Measurements from ENCODE around the gene STK39. TPM values are rescaled to one million over a fixed set of nuclear protein-coding genes. Genes with fewer than 3 reads are reported as not detected.

The STK39 gene
- total RNA-seq, 1 donor from 2014 or later, result 31.9 TPM

- no peak for TF ChIP-seq CTCF (IDR thresholded peaks at IDR 0.05)
- peaks cover 47% of the 10 kb centered on the region for H3K4me1 Mint-ChIP-seq (ENCODE audit: low read depth)
- peaks cover 2% of the 10 kb centered on the region for H3K36me3 Mint-ChIP-seq (ENCODE audit: low read depth)
- no peak for DNase-seq (ENCODE audit: low spot score)
- no peaks in the 10 kb centered on the region for H3K9me3 Mint-ChIP-seq (ENCODE audit: low read depth)
- no peaks in the 10 kb centered on the region for H3K27me3 Mint-ChIP-seq (ENCODE audit: low read depth)
- H3K27ac Mint-ChIP-seq (ENCODE audit: unreplicated experiment), result peak overlapping the region; percentile 15
- no peak overlapping the region for H3K4me3 Mint-ChIP-seq (ENCODE audit: unreplicated experiment)
Measured at GRCh38 chr2:168210216-168210894, 37.0 kb downstream of the STK39 start.

- Mint-ChIP-seq H3K4me1 (ENCODE audit: low read depth) (peaks cover 44% of the 10 kb centered on the region), H3K4me3 (ENCODE audit: unreplicated experiment) (no peak overlapping the region), H3K27ac (ENCODE audit: unreplicated experiment) (no peak overlapping the region), H3K27me3 (ENCODE audit: low read depth) (no peaks in the 10 kb centered on the region), H3K9me3 (ENCODE audit: low read depth) (no peaks in the 10 kb centered on the region), H3K36me3 (ENCODE audit: low read depth) (peaks cover 2% of the 10 kb centered on the region)
- no peak for TF ChIP-seq CTCF (IDR thresholded peaks at IDR 0.05)
- DNase-seq (ENCODE audit: low spot score), result no peak
Measured at GRCh38 chr2:168208652-168209051, 38.7 kb downstream of the STK39 start.

GRCh38 chr2:168207851-168208250, 39.5 kb downstream of the STK39 start:
- no peak for TF ChIP-seq CTCF (IDR thresholded peaks at IDR 0.05)
- H3K4me1 Mint-ChIP-seq (ENCODE audit: low read depth), result peaks cover 42% of the 10 kb centered on the region
- H3K36me3 Mint-ChIP-seq (ENCODE audit: low read depth), result peaks cover 2% of the 10 kb centered on the region
- DNase-seq (ENCODE audit: low spot score), result no peak
- H3K9me3 Mint-ChIP-seq (ENCODE audit: low read depth), result no peaks in the 10 kb centered on the region
- no peak overlapping the region for H3K4me3 Mint-ChIP-seq (ENCODE audit: unreplicated experiment)
- no peak overlapping the region for H3K27ac Mint-ChIP-seq (ENCODE audit: unreplicated experiment)
- no peaks in the 10 kb centered on the region for H3K27me3 Mint-ChIP-seq (ENCODE audit: low read depth)

- no peak overlapping the region for H3K27ac Mint-ChIP-seq (ENCODE audit: unreplicated experiment)
- no peak for DNase-seq (ENCODE audit: low spot score)
- no peaks in the 10 kb centered on the region for H3K27me3 Mint-ChIP-seq (ENCODE audit: low read depth)
- peaks cover 34% of the 10 kb centered on the region for H3K4me1 Mint-ChIP-seq (ENCODE audit: low read depth)
- no peak for TF ChIP-seq CTCF (IDR thresholded peaks at IDR 0.05)
- H3K4me3 Mint-ChIP-seq (ENCODE audit: unreplicated experiment), result no peak overlapping the region
- H3K9me3 Mint-ChIP-seq (ENCODE audit: low read depth), result no peaks in the 10 kb centered on the region
- H3K36me3 Mint-ChIP-seq (ENCODE audit: low read depth), result peaks cover 2% of the 10 kb centered on the region
Measured at GRCh38 chr2:168203762-168204693, 43.4 kb downstream of the STK39 start.

GRCh38 chr2:168201584-168202116, 45.7 kb downstream of the STK39 start:
- peaks cover 30% of the 10 kb centered on the region for H3K4me1 Mint-ChIP-seq (ENCODE audit: low read depth)
- no peak for DNase-seq (ENCODE audit: low spot score)
- no peak overlapping the region for H3K4me3 Mint-ChIP-seq (ENCODE audit: unreplicated experiment)
- peak overlapping the region; percentile 4 for H3K27ac Mint-ChIP-seq (ENCODE audit: unreplicated experiment)
- no peaks in the 10 kb centered on the region for H3K9me3 Mint-ChIP-seq (ENCODE audit: low read depth)
- TF ChIP-seq CTCF (IDR thresholded peaks at IDR 0.05), result no peak
- peaks cover 2% of the 10 kb centered on the region for H3K36me3 Mint-ChIP-seq (ENCODE audit: low read depth)
- no peaks in the 10 kb centered on the region for H3K27me3 Mint-ChIP-seq (ENCODE audit: low read depth)

All from chondrocyte (in vitro differentiated cells).